Epithelial cell of proximal tubule (primary cell): Measurements from ENCODE around the gene ZNF222. TPM values are rescaled to one million over a fixed set of nuclear protein-coding genes. Genes with fewer than 3 reads are reported as not detected.

Experiments used
- DNase-seq: peaks from one replicate; pipeline ENCODE4 v3.0.0-alpha.2; 2011; ENCODE audit warnings: low read depth
- H3K4me3 ChIP-seq: 2 replicates; pipeline ENCODE4 v1.5.1; 2011; ENCODE audit warnings: low read depth, mild to moderate bottlenecking, low read length
- CTCF ChIP-seq: conservative IDR thresholded peaks from 2 replicates; pipeline ENCODE4 v1.5.1; 2012; ENCODE audit warnings: low read depth, mild to moderate bottlenecking, low read length
- total RNA-seq: library from RNA; depleted of rRNA; stranded (reverse); fragments of >200 nt; gene quantifications from 2 replicates; pipeline ENCODE4 v1.2.3, GENCODE V29; 2015

Gene ZNF222
- total RNA-seq, 1 donor from 2014 or later: 3.7 TPM

GRCh38 chr19:44051650-44052402 is 26.6 kb downstream of the ZNF222 start, which contains the start of gene ZNF223:
ZNF223 (plus strand) TSS chr19:44052036; CDS start chr19:44055177, 3,141 bp downstream.
- H3K4me3 ChIP-seq: peak within 1 kb of the TSS; percentile 92
- TF ChIP-seq CTCF: no peak
- DNase-seq: peak; percentile 68

DNA sequence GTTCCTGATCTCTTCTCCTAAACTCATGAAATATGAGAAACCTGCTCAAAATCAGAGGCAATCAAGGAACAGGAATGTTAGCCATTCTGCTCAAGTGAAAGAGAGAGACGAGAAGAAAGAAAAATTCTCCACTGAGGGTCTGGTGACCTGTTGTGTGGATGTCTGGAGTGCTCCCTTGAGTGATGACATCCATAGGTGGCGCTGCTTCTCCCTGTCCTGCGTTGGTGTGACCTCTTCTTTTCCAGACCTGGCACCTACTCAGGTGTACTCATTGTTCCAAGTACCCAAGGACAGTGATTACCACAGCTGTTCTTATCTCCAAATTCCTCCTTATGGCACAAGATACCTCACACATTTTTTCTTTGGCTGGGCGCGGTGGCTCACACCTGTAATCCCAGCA is 30.7 kb downstream of the ZNF222 start:
- TF ChIP-seq CTCF: no peak
- H3K4me3 ChIP-seq: no peak overlapping the region
- no peak for DNase-seq

GRCh38 chr19:44059229-44059628 is 34.0 kb downstream of the ZNF222 start:
- no peak for DNase-seq
- TF ChIP-seq CTCF: no peak

DNA sequence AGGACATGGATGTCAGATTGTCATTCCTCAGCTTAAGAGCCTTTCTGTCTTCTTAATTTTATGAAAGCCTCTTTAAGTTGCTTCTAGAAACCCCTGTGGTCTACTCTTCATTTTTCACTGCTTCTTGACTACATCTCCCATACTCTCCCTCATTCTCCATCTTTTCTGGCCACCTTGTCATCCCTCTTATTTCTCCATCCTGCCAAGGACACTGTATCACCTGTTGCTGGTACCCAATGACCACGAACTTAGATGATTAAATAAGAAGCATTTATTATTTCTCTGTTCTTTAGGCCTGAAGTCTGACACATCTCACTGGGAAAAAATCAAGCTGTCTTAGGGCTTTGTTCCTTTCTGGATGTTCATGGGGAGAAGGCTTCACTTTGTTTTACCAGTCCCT is 35.9 kb downstream of the ZNF222 start:
- no peak for TF ChIP-seq CTCF
- no peak overlapping the region for H3K4me3 ChIP-seq
- no peak for DNase-seq

More at GRCh38 chr19:44059229-44059628, 34.0 kb downstream of the ZNF222 start:
- H3K4me3 ChIP-seq: no peak overlapping the region

- no peak overlapping the region for H3K4me3 ChIP-seq
- no peak for DNase-seq
- no peak for TF ChIP-seq CTCF
Observed at GRCh38 chr19:44066305-44066704, 41.1 kb downstream of the ZNF222 start.

- no peak for TF ChIP-seq CTCF
- DNase-seq: no peak
- no peak overlapping the region for H3K4me3 ChIP-seq
Observed at GRCh38 chr19:44069415-44069814, 44.2 kb downstream of the ZNF222 start.

- DNase-seq: no peak
- TF ChIP-seq CTCF: no peak
- H3K4me3 ChIP-seq: peak within 1 kb of the TSS; percentile 78
Observed at GRCh38 chr19:44071824-44072542, 46.8 kb downstream of the ZNF222 start, which contains the start of gene ZNF284. ZNF284 (plus strand) TSS chr19:44072159; CDS start chr19:44076390, 4,231 bp downstream.
